ENCODE data around the gene SGIP1.

Gene SGIP1

DNA sequence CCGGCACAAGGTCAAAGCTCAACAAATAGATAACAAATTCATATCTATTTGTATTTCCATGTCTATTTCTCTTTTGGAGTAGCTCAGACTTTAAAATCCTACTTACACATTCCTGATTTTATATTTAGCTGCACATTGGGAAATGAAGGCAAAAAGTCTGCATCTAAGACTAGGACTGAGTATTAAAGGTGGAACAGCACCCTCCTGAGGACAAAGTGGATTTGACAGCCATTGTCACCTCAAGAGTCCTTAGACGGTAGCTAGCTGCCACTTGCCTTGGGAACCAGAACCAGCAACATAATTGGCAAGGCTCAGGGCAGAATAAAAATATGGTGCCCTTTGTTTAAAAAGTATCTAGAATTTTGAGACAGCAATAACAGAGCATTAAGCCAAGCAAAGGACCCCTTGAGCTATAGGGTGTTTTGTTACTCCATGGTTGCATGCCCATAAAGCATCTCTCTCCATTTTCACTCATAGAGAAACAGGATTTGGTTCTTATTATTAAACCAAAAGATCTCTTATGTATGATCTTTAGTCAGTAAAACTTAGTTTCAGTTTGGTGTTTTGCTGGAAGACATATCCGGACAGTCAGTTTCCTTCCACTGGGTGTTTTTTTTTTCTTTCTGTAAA lies 30.0 kb upstream of the SGIP1 start:
- Histone ChIP-seq H3K4me3 (ENCODE audit: low read depth in 1 of 2, low read length in 1 of 2) (no peak overlapping the region), H3K9me3 (no peaks in the 10 kb centered on the region), H3K4me1 (ENCODE audit: control insufficient read depth in 1 of 2, insufficient read depth in 1 of 2, low read depth in 1 of 2, low read length in 1 of 2) (no peaks in the 10 kb centered on the region), H3K27ac (no peak overlapping the region), H3K36me3 (no peaks in the 10 kb centered on the region), H3K27me3 (no peaks in the 10 kb centered on the region)
- TF ChIP-seq CTCF (IDR thresholded peaks at IDR 0.05): no peak

- no peaks in the 10 kb centered on the region for H3K36me3 ChIP-seq
Observed at GRCh38 chr1:66505671-66506392, 28.1 kb upstream of the SGIP1 start.

DNA sequence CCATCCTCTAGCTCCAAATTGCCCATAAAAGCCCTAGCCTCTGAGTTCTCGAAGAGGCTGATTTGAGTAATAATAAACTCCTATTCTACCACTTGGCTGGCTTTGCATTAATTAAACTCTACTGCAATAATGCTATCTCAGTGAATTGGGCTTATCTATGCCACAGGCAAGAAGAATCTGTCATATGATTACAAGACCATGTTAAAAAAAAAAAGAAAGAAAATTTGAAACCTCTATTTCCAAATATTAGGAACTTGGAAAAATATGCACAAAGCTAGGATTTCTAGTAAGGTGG lies 27.6 kb upstream of the SGIP1 start:
- no peaks in the 10 kb centered on the region for H3K36me3 ChIP-seq
- no peaks in the 10 kb centered on the region for H3K27me3 ChIP-seq
- no peaks in the 10 kb centered on the region for H3K9me3 ChIP-seq
- no peak overlapping the region for H3K4me3 ChIP-seq (ENCODE audit: low read depth in 1 of 2, low read length in 1 of 2)
- no peak for TF ChIP-seq CTCF (IDR thresholded peaks at IDR 0.05)
- no peaks in the 10 kb centered on the region for H3K4me1 ChIP-seq (ENCODE audit: control insufficient read depth in 1 of 2, insufficient read depth in 1 of 2, low read depth in 1 of 2, low read length in 1 of 2)
- H3K27ac ChIP-seq: no peak overlapping the region

More at GRCh38 chr1:66505671-66506392, 28.1 kb upstream of the SGIP1 start:
- TF ChIP-seq CTCF (IDR thresholded peaks at IDR 0.05): no peak
- Histone ChIP-seq H3K9me3 (no peaks in the 10 kb centered on the region), H3K4me3 (ENCODE audit: low read depth in 1 of 2, low read length in 1 of 2) (no peak overlapping the region), H3K27me3 (no peaks in the 10 kb centered on the region), H3K27ac (no peak overlapping the region), H3K4me1 (ENCODE audit: control insufficient read depth in 1 of 2, insufficient read depth in 1 of 2, low read depth in 1 of 2, low read length in 1 of 2) (no peaks in the 10 kb centered on the region)

DNA sequence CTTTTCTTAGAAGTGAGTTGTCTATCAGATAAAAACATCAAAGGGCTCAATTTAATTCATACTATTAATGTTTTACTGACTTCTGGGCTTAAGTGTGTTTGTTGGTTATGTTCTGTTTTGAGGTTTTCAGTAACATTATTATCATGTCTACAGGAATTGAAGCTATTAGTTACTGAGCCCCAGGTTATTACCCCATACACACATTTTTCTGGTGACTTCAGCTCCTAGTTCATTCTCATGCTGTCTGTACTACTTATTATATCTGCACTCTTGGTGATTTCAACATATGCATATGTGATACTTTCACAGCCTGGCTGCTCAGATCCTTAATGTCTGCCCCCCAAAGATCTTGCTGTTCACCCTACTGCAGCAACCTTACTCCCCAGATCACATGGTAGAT lies 27.0 kb upstream of the SGIP1 start:
- H3K27ac ChIP-seq: no peak overlapping the region
- no peaks in the 10 kb centered on the region for H3K27me3 ChIP-seq
- H3K4me3 ChIP-seq (ENCODE audit: low read depth in 1 of 2, low read length in 1 of 2): no peak overlapping the region
- no peaks in the 10 kb centered on the region for H3K4me1 ChIP-seq (ENCODE audit: control insufficient read depth in 1 of 2, insufficient read depth in 1 of 2, low read depth in 1 of 2, low read length in 1 of 2)
- TF ChIP-seq CTCF (IDR thresholded peaks at IDR 0.05): no peak
- H3K36me3 ChIP-seq: no peaks in the 10 kb centered on the region
- no peaks in the 10 kb centered on the region for H3K9me3 ChIP-seq

- Histone ChIP-seq H3K36me3 (no peaks in the 10 kb centered on the region), H3K4me1 (ENCODE audit: control insufficient read depth in 1 of 2, insufficient read depth in 1 of 2, low read depth in 1 of 2, low read length in 1 of 2) (no peaks in the 10 kb centered on the region), H3K27ac (no peak overlapping the region), H3K9me3 (no peaks in the 10 kb centered on the region), H3K4me3 (ENCODE audit: low read depth in 1 of 2, low read length in 1 of 2) (no peak overlapping the region), H3K27me3 (no peaks in the 10 kb centered on the region)
- no peak for TF ChIP-seq CTCF (IDR thresholded peaks at IDR 0.05)
Observed at GRCh38 chr1:66510407-66510806, 23.5 kb upstream of the SGIP1 start.

All from neutrophil (primary cell).